ENCODE results near the gene POLR3A.
"Not testable (repeated sequence)": the region's sequence is repeated elsewhere in the genome, so short reads cannot be mapped to it uniquely, and the experiment has no call there.

The POLR3A gene

DNA sequence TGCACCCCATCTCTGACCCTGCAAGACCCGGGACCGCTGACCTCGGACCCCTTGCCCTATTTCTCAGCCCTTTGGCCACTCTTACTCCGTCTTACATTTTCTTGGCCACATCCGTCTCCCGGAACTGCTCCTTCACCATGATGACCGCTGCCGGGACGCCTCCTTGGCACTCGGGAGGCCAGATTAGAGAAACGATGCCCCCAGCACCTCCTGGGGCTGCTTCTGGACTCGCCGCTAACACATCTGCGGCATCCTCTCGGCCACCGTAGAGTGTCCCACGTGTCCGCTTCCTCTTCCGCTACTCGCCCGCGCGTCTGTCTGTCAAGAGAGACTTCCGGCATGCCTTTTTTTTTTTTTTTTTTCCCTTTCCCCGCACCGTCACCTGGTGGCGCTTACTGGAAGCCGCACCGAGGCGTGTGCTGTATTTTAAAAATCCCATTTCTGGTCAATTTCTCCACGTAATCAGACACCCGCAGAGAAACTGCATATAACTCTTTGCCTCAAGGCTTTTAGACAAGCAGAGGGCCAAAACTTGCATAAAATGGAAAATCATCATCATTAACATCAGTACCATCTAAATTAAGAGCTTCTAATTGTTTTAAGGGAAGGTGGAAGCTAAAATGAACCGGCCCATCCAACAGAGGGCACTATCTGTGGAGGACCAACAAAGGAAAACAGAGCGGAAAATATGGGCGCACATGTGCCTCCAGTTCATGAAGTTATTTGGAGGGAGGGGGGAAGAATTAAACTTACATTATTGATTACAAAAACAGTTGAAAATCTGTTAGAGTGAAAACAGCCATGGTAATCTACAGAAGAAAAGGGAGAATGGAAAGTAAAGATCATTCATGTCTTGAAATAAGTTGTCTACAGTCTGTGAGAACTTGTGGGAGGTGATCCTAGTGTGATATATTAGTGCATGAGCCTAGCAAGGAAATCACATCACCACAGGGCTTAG lies at the start of gene POLR3A:
POLR3A (minus strand) TSS at position 247 of the 958 bp plus-strand sequence; CDS start at position 139, 108 bp downstream.
- DNase-seq = peak; percentile 92

- DNase-seq = no peak
Observed at GRCh38 chr10:78078539-78079330, 49.4 kb upstream of the POLR3A start.

- DNase-seq = not testable (repeated sequence)
Observed at GRCh38 chr10:78075806-78076205, 46.5 kb upstream of the POLR3A start.

GRCh38 chr10:78072504-78072903 lies 43.2 kb upstream of the POLR3A start:
- DNase-seq = no peak

GRCh38 chr10:78071857-78072179 lies 42.5 kb upstream of the POLR3A start:
- DNase-seq = no peak

DNA sequence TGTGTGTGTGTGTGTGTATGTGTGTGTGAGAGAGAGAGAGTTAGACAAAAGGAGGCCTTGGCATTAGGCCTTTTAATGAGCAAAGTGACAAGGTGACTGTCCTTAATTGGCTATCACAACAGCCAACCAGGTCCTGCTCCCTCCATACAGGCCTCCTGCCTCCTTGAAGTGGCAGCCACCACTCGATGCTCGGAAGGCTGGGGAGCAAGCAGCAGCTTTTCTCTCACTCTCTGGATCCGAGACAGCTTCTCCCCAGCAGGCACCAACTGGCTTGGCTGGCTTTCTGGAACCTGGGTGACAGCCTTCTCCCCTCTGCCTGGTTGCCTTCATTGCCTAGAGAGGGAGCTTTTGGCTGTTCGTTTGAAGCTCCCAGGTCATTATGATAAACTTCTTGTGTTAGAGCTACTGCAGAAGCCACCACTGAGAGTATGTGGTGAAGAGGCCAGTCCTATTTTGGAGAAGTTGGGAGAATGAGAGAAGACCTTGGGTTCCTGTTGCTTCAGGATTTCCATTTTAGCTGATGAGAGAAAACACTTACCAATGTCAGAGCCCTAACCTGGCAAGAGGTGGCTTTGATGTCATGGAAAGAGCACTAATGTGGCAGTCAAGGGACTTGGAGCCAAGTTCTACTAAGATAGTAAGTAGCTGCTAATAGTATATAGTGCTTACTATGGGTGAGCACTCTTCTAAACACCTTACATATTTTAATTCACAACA lies 42.0 kb upstream of the POLR3A start:
- no peak for DNase-seq

- DNase-seq = no peak
Observed at GRCh38 chr10:78070726-78071125, 41.4 kb upstream of the POLR3A start.

GRCh38 chr10:78070064-78070463 lies 40.7 kb upstream of the POLR3A start:
- not testable (repeated sequence) for DNase-seq

GRCh38 chr10:78069151-78069550 lies 39.8 kb upstream of the POLR3A start:
- DNase-seq = no peak

- no peak for DNase-seq
Observed at GRCh38 chr10:78066728-78067430, 37.6 kb upstream of the POLR3A start.

DNA sequence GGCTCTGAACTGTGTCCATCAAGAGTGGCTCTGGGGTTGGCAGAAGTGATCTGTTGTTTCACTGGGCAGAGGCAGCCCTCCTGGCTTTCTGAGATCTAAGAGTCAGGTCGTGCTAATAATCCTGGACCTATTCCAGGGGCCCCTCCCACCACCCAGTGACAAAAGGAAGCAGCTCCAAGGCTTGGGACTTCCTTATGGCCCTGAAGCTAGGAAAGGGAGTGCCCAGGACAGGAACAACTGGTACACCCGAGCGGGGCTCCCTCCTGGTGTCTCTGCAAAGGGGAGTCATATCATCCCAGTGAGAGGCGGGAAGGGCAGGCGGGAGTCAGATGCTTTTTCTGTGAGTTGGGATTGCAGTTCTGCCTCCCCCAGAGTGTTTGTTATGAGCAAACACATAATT lies 36.7 kb upstream of the POLR3A start:
- no peak for DNase-seq

DNA sequence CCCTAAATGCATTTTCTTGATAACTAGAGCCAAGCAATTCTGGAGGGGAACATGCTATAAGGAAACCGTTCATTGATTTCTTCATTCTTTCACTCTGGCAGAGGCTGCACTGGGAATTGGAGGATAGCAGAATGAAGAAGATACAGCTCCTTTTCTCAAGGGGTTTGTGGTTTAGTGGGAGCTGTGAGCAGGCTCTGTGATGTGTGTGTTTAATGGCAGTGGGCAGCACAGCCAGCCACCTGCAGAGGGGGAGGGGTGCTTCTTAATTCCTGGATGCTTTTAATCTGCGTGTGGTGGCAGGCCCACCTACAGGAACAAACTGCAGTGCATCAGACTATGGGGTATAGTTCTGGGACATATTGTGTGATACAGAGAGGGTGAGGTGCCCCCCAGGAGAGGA lies 36.3 kb upstream of the POLR3A start:
- no peak for DNase-seq

- DNase-seq = not testable (repeated sequence)
Observed at GRCh38 chr10:78064919-78065318, 35.6 kb upstream of the POLR3A start.

DNA sequence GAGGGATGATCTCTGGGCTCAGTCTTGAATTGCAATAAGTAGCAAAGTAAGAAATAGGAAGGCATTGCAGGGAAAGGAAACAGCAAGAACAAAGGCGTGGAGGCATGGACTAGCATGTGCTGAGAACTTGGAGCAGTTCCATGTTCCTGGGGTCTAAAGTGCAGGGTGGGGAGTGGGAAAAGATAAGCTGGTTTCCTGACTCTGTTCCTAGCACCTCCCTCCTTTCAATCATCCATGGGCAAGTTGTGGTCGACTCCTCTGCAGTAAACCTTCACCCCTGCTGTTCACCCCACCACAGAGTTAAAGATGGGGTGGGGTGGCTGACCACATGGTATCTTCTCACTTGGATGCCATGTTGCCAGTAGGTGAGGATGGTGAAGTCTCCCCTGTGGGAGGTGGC lies 33.9 kb upstream of the POLR3A start:
- no peak for DNase-seq

DNA sequence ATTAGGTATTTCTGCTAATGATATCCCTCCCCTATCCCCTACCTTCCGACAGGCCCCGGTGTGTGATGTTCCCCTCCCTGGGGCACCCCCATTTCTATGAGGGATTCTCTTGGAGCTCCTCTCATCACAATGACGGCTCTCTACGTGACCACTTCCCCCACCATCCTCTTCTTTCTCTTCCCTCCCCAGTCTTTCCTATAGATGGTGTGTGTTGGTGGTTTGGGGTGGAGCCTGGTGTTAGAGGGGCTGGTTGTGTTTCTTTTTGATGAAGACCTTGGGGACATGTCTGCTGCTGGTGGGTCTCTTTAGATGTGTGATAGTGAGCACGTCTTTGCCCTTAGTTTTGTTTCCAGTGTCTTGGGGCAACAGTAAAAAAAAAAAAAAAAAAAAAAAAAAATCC lies 33.0 kb upstream of the POLR3A start:
- no peak for DNase-seq

DNA sequence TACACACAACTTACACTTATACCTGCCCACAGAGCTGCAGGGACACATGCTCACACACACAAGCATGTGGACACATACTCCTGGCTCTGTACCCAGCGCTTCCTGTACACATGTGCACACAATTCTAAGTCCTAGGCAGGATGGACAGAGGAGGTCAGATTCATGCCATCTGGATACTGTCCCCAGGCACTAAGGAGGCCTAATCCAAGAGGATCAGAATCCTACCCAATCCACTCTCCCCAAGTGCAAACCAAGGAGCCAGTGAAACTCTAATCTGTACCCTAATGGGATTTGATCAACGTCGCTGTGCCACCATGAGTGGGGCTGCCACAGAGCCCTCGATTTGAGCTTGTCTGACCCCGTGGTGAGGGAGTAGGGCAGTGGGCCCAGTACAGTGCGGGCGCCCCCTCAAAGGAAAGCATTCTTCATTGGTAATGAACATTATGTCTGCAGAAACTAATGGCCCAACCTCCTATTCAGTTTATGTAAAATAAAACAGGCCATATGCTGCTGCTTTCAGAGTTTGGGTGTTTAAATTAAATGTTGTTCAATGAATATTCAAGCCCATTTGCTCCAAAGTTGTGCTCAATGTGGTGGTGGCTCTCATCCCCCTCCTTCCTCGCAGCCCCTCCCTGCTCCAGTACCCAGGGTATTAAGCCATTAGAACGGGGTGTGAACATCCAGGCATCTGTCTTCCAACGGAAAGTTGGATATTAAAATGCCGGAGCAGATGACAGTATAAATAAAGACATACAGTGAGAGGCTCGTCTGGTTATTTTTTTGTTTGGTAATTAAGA lies 30.8 kb upstream of the POLR3A start:
- DNase-seq = no peak

DNA sequence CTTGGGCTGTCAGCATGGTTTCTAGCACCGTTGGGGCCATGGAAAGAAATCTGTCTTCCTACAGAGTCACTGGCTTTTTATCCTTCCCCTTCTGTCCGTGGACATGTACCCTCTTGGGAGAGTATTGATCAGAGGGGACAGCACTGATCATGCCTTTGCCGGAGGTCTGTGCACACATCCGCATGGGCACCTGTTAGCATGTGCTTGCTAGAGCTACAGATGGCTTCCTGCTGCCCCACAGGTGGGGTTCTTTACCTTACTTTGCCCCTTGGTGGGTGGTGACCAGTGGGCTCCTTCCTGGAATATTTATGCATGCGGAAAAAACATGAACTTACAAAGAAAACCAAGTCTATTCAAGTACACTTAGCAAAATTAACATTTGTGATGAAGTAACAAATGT lies 29.2 kb upstream of the POLR3A start:
- no peak for DNase-seq

DNA sequence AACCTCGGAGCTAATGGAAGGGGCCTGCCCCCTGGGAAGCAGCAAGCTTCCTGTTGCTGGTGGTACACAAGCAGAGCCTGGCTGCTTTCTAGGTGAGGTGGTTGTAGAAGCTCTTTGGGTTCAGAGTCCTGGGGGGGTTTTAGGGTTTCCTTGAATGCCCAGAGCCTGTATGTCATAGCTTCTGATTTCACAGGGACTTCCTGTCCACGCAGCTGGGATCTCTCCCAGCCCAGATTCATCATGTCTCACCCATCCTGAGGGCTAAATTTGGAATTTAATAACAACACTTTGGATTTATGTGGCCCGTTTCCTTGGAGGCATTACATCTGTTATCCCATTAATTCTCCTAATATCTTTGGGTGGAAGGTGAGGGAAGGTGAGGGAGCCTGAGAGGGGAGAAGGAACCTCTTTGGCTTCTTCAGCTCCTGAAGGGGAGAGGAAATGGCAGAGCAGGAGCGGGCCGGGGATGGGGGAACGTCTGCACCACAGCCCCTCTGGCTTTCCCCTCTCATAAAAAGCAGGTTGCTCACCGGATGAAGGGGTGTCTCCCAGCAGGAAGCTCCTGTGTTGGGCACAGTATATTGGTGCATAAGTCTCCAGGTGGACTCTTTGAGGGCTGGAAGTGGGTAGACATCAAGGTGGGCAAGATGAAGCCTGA lies 24.0 kb upstream of the POLR3A start:
- no peak for DNase-seq

GRCh38 chr10:78049851-78050250 lies 20.5 kb upstream of the POLR3A start:
- no peak for DNase-seq

- peak; percentile 77 for DNase-seq
Observed at GRCh38 chr10:78047314-78047891, 18.1 kb upstream of the POLR3A start.

GRCh38 chr10:78046711-78047269 lies 17.5 kb upstream of the POLR3A start:
- no peak for DNase-seq
